OCI-LY7 (cell line): ENCODE data around the gene PSAP. TPM values are rescaled to one million over a fixed set of nuclear protein-coding genes. Genes with fewer than 3 reads are reported as not detected.

Source experiments
- BruUV-seq: library from RNA; stranded (reverse); fragments of 400-500 nt; replicated peaks from 2 replicates; lab custom pipeline; 2021; lab: Mats Ljungman, UMichigan
- CTCF ChIA-PET: fragments of 300-600 bp; sonication (Branson Sonifier 250); formaldehyde crosslinking; loops from one replicate; lab custom pipeline; 2022; ENCODE audit warnings: antibody characterized with exemption; ENCODE audit not compliant: unreplicated experiment; lab: Charles Lee
- POLR2A ChIA-PET: fragments of 300-600 bp; sonication (Branson Sonifier 250); formaldehyde crosslinking; loops from one replicate; lab custom pipeline; 2022; ENCODE audit warnings: antibody characterized with exemption; lab: Charles Lee
- DNase-seq: peaks from one replicate; pipeline ENCODE4 v3.0.0-alpha.2; 2015; ENCODE audit warnings: low spot score
- H2AFZ ChIP-seq: fragments of 200-600 bp; sonication (generic), shearing (Covaris generic); 2 replicates; pipeline ENCODE4 v1.6.1; 2014; ENCODE audit warnings: mild to moderate bottlenecking, antibody characterized with exemption, low read length, moderate library complexity
- H3K27ac ChIP-seq: fragments of 200-600 bp; sonication (generic); 2 replicates; pipeline ENCODE4 v1.5.1; 2014; ENCODE audit warnings: mixed run types, low read depth, mild to moderate bottlenecking, moderate library complexity, low read length, inconsistent platforms; ENCODE audit not compliant: poor library complexity, severe bottlenecking
- H3K36me3 ChIP-seq: fragments of 200-600 bp; sonication (generic); 2 replicates; pipeline ENCODE4 v1.6.1; 2014; ENCODE audit warnings: mild to moderate bottlenecking, antibody characterized with exemption, low read length, moderate library complexity, mixed read lengths; ENCODE audit not compliant: insufficient read depth
- H3K4me1 ChIP-seq: fragments of 200-600 bp; sonication (generic); 2 replicates; pipeline ENCODE4 v1.5.1; 2014; ENCODE audit warnings: mild to moderate bottlenecking, low read length; ENCODE audit not compliant: insufficient read depth, poor library complexity, severe bottlenecking
- H3K4me2 ChIP-seq: fragments of 200-600 bp; sonication (generic); 2 replicates; pipeline ENCODE4 v1.6.1; 2014; ENCODE audit warnings: mild to moderate bottlenecking, low read length
- H3K4me3 ChIP-seq: fragments of 200-600 bp; sonication (generic); 2 replicates; pipeline ENCODE4 v1.5.1; 2014; ENCODE audit warnings: mild to moderate bottlenecking, low read depth, low read length; ENCODE audit not compliant: poor library complexity, severe bottlenecking
- H3K79me2 ChIP-seq: fragments of 200-600 bp; sonication (generic); 2 replicates; pipeline ENCODE4 v1.6.1; 2016; ENCODE audit warnings: low read depth, mild to moderate bottlenecking, low read length, moderate library complexity, mixed read lengths; ENCODE audit not compliant: insufficient read depth
- H3K9me2 ChIP-seq: fragments of 200-600 bp; sonication (generic); 2 replicates; pipeline ENCODE4 v1.6.1; 2016; ENCODE audit warnings: mild to moderate bottlenecking, low read length, mixed read lengths; ENCODE audit not compliant: insufficient read depth
- H3K9me3 ChIP-seq: fragments of 200-600 bp; sonication (generic); 2 replicates; pipeline ENCODE4 v1.6.1; 2014; ENCODE audit warnings: mild to moderate bottlenecking, mixed run types, low read length, mixed read lengths
- H4K20me1 ChIP-seq: fragments of 200-600 bp; sonication (generic); 2 replicates; pipeline ENCODE4 v1.6.1; 2014; ENCODE audit warnings: mild to moderate bottlenecking, antibody characterized with exemption, low read length, moderate library complexity, mixed read lengths; ENCODE audit not compliant: insufficient read depth
- EZH2phosphoT487 ChIP-seq: fragments of 200-600 bp; sonication (generic); IDR thresholded peaks from 2 replicates; pipeline ENCODE4 v1.6.1; 2018; ENCODE audit warnings: low read depth, borderline replicate concordance, mild to moderate bottlenecking, mixed run types, antibody characterized with exemption, low read length, moderate library complexity, mixed read lengths
- intact Hi-C: fragments of 100-400 bp; cut with micrococcal nuclease; formaldehyde crosslinking; loops from one replicate; pipeline ENCODE4 v1.10.0; 2022; ENCODE audit not compliant: unreplicated experiment
- total RNA-seq, 2 experiments: library from RNA; depleted of rRNA in 1 of 2; stranded (reverse); fragments of >200 nt in 1 of 2; shearing (Covaris generic) in 1 of 2; gene quantifications; 2 replicates each; pipeline ENCODE4 v1.2.3, GENCODE V29; 2014 to 2022
- TF ChIP-seq, protein P1 (sequence below): fragments of 200-600 bp; sonication (generic); conservative IDR thresholded peaks from 2 replicates; pipeline ENCODE4 v1.5.1; 2014; ENCODE audit warnings: mild to moderate bottlenecking, antibody characterized with exemption, low read length, moderate library complexity, mixed read lengths

The PSAP gene
- total RNA-seq, 2 experiments from 2014 or later, result 163 to 200 TPM

DNA sequence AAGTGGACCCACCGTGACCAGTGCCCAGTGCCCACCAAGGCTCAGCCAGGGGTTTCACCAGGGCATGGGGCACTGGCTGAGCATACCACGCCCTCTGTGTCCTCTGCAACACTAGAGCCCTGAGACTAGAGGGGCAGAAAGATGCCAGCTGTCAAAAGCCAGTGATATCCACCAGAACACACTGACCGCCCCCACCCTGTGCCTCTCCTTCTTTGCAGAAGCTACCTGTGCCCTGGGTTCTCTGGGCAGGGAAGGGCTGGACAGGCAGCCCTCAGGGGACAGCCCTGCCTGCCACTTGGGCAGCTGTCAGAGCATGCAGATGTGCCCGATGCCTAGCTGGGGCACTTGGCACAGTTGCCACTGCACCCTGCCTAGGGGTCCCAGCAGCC, 78.2 kb downstream of the PSAP start:
- no peak for TF ChIP-seq EZH2phosphoT487
- TF ChIP-seq, protein P1, sequence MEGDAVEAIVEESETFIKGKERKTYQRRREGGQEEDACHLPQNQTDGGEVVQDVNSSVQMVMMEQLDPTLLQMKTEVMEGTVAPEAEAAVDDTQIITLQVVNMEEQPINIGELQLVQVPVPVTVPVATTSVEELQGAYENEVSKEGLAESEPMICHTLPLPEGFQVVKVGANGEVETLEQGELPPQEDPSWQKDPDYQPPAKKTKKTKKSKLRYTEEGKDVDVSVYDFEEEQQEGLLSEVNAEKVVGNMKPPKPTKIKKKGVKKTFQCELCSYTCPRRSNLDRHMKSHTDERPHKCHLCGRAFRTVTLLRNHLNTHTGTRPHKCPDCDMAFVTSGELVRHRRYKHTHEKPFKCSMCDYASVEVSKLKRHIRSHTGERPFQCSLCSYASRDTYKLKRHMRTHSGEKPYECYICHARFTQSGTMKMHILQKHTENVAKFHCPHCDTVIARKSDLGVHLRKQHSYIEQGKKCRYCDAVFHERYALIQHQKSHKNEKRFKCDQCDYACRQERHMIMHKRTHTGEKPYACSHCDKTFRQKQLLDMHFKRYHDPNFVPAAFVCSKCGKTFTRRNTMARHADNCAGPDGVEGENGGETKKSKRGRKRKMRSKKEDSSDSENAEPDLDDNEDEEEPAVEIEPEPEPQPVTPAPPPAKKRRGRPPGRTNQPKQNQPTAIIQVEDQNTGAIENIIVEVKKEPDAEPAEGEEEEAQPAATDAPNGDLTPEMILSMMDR, result no peak
- H3K4me2 ChIP-seq, result peak overlapping the region; percentile 94
- no peak overlapping the region for H3K27ac ChIP-seq
- ChIA-PET POLR2A (interaction anchor here (1.0 to 2.0 kb wide), 2 partner anchors 44 to 124 kb away, joined by 3 to 7 read pairs; no protein-coding TSS in a partner anchor), CTCF (interaction anchor here (1.2 to 1.6 kb wide), 3 partner anchors 24 to 78 kb away, joined by 3 to 6 read pairs (median 4); no protein-coding TSS in a partner anchor)
- peak overlapping the region; percentile 70 for H3K4me3 ChIP-seq
- no peaks in the 10 kb centered on the region for H3K9me3 ChIP-seq
- H3K9me2 ChIP-seq, result no peaks in the 10 kb centered on the region
- H4K20me1 ChIP-seq, result no peaks in the 10 kb centered on the region
- no peaks in the 10 kb centered on the region for H3K79me2 ChIP-seq
- intact Hi-C loops, result loop anchor here (1.0 to 5.0 kb wide), 4 partner anchors 26 to 61 kb away; no protein-coding TSS in a partner anchor
- H3K36me3 ChIP-seq, result no peaks in the 10 kb centered on the region
- DNase-seq, result no peak
- no TSS peak for BruUV-seq
- H2AFZ ChIP-seq, result peak overlapping the region; percentile 66; the same call in 1 of the 2 replicates
- H3K4me1 ChIP-seq, result peaks cover 68% of the 10 kb centered on the region

DNA sequence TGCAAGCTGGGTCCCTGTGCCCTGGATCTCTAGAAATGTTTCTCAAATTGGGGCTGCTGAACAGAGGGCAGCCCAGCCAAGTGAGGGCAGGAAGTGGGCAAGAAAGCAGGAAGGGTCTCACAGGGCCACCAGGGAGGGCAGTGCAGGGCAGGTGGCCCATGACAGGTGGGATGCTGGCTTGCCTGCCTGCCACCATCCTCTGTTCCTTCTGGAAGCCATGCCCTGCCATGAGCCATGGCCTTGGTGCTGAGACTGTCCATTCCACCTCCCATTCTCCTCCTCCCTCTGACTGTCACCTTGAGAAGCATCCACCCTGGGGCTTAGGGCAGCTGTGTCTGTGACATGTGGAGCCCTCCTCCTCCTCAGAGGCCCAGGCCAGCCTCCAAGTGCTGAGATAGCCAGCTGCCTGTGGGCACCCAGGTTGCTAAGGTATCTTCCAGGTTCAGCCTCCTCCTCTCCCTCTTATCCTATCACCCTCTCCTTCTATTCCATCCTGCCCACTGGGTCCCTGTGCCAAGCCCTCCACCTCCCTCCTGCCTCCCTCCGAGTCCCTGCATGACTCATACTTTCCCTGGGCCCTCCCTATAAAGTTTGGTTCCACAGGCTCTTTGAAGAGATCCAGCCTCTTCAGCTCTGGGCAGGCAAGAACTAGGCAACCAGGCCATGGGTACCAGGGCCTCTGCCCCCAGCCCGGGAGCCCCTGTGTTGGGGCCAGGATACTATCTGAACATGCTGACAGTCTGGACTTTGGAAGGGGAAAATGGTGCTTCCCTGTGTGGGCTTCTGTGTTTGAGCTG, 79.0 kb downstream of the PSAP start:
- Histone ChIP-seq H3K36me3 (no peaks in the 10 kb centered on the region), H3K27ac (no peak overlapping the region), H3K9me3 (no peaks in the 10 kb centered on the region), H3K9me2 (no peaks in the 10 kb centered on the region), H2AFZ (no peak overlapping the region), H3K79me2 (no peaks in the 10 kb centered on the region), H3K4me3 (no peak overlapping the region), H3K4me1 (peaks cover 68% of the 10 kb centered on the region), H3K4me2 (peak overlapping the region; percentile 94), H4K20me1 (no peaks in the 10 kb centered on the region)
- TF ChIP-seq, protein P1, result no peak
- no peak for TF ChIP-seq EZH2phosphoT487
- no TSS peak for BruUV-seq
- no peak for DNase-seq
- ChIA-PET POLR2A (interaction anchor here (1.0 to 2.0 kb wide), 2 partner anchors 43 to 124 kb away, joined by 3 to 7 read pairs; no protein-coding TSS in a partner anchor), CTCF (interaction anchor here (1.2 kb wide), 1 partner anchor 23 kb away, joined by 4 read pairs; no protein-coding TSS in a partner anchor)
- intact Hi-C loops, result loop anchor here (5.0 kb wide), 1 partner anchor 60 kb away; no protein-coding TSS in a partner anchor
